ENCODE results near the gene SESN1.

SESN1 gene

DNA sequence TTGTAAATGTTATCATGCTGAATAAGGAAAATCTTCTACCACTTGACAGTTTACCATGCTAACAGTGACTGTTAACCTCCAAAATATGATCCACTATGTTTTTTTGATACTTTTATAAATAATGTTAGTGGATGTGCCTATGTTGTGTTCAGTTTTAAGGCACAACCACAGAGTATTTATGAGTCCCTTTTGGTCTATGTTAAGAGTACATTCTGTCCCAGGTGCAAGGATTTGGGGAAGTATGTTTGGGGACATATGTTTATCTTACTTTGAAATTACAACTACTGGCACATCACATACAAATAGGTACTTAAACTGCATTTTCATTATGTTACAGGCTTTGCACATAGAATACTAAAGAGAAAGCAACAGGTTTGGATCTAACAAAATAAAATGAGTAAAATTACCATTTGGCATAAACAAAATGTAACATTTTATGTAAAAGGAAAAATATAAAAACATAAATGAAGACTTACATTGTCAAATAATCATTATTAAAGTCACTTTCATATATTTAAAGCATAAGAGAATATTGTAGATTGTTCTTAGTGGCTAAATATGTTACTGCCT is 71.2 kb downstream of the SESN1 start:
- no peak for TF ChIP-seq TAF1 (IDR thresholded peaks at IDR 0.05; ENCODE audit: low read depth, low read length)
- no peak for TF ChIP-seq POLR2A (IDR thresholded peaks at IDR 0.05; ENCODE audit: low read depth, low read length)
- no peak for TF ChIP-seq SPI1 (IDR thresholded peaks at IDR 0.05; ENCODE audit: low read depth, low read length)
- no peak for TF ChIP-seq PAX5 (IDR thresholded peaks at IDR 0.05; ENCODE audit: insufficient read depth, low read length, severe bottlenecking)
- no peak for TF ChIP-seq POU2F2 (IDR thresholded peaks at IDR 0.05; ENCODE audit: low read depth, low read length)
- TF ChIP-seq POLR2AphosphoS5 (IDR thresholded peaks at IDR 0.05; ENCODE audit: low read depth, low read length) = no peak
- no peak for FAIRE-seq

GRCh38 chr6:109021870-109022269 is 72.8 kb downstream of the SESN1 start:
- DNase-seq (ENCODE audit: insufficient read length, low spot score) = no peak
- TF ChIP-seq POU2F2 (IDR thresholded peaks at IDR 0.05; ENCODE audit: low read depth, low read length) (no peak), PAX5 (IDR thresholded peaks at IDR 0.05; ENCODE audit: insufficient read depth, low read length, severe bottlenecking) (no peak), POLR2A (IDR thresholded peaks at IDR 0.05; ENCODE audit: low read depth, low read length) (no peak), POLR2AphosphoS5 (IDR thresholded peaks at IDR 0.05; ENCODE audit: low read depth, low read length) (no peak), TAF1 (IDR thresholded peaks at IDR 0.05; ENCODE audit: low read depth, low read length) (no peak), SPI1 (IDR thresholded peaks at IDR 0.05; ENCODE audit: low read depth, low read length) (no peak)
- FAIRE-seq = no peak

More for the DNA sequence above, 71.2 kb downstream of the SESN1 start:
- DNase-seq (ENCODE audit: insufficient read length, low spot score) = no peak

- no peak for DNase-seq (ENCODE audit: insufficient read length, low spot score)
- TF ChIP-seq PAX5 (IDR thresholded peaks at IDR 0.05; ENCODE audit: insufficient read depth, low read length, severe bottlenecking) = no peak
- TF ChIP-seq SPI1 (IDR thresholded peaks at IDR 0.05; ENCODE audit: low read depth, low read length) = no peak
- no peak for TF ChIP-seq POLR2AphosphoS5 (IDR thresholded peaks at IDR 0.05; ENCODE audit: low read depth, low read length)
- no peak for FAIRE-seq
Observed at GRCh38 chr6:109019911-109020310, 74.7 kb downstream of the SESN1 start.

- no peak for FAIRE-seq
- TF ChIP-seq POLR2A (IDR thresholded peaks at IDR 0.05; ENCODE audit: low read depth, low read length) (no peak), POU2F2 (IDR thresholded peaks at IDR 0.05; ENCODE audit: low read depth, low read length) (no peak), PAX5 (IDR thresholded peaks at IDR 0.05; ENCODE audit: insufficient read depth, low read length, severe bottlenecking) (no peak), TAF1 (IDR thresholded peaks at IDR 0.05; ENCODE audit: low read depth, low read length) (no peak), POLR2AphosphoS5 (IDR thresholded peaks at IDR 0.05; ENCODE audit: low read depth, low read length) (no peak), SPI1 (IDR thresholded peaks at IDR 0.05; ENCODE audit: low read depth, low read length) (no peak)
- DNase-seq (ENCODE audit: insufficient read length, low spot score) = no peak
Observed at GRCh38 chr6:109015176-109015575, 79.5 kb downstream of the SESN1 start.

GRCh38 chr6:109014606-109015005 is 80.0 kb downstream of the SESN1 start:
- TF ChIP-seq PAX5 (IDR thresholded peaks at IDR 0.05; ENCODE audit: insufficient read depth, low read length, severe bottlenecking) (no peak), POU2F2 (IDR thresholded peaks at IDR 0.05; ENCODE audit: low read depth, low read length) (no peak), POLR2AphosphoS5 (IDR thresholded peaks at IDR 0.05; ENCODE audit: low read depth, low read length) (no peak), TAF1 (IDR thresholded peaks at IDR 0.05; ENCODE audit: low read depth, low read length) (no peak), SPI1 (IDR thresholded peaks at IDR 0.05; ENCODE audit: low read depth, low read length) (no peak), POLR2A (IDR thresholded peaks at IDR 0.05; ENCODE audit: low read depth, low read length) (no peak)
- FAIRE-seq (no peak), DNase-seq (ENCODE audit: insufficient read length, low spot score) (no peak)

GRCh38 chr6:109013656-109014305 is 80.9 kb downstream of the SESN1 start:
- TF ChIP-seq PAX5 (IDR thresholded peaks at IDR 0.05; ENCODE audit: insufficient read depth, low read length, severe bottlenecking) (no peak), SPI1 (IDR thresholded peaks at IDR 0.05; ENCODE audit: low read depth, low read length) (no peak), POU2F2 (IDR thresholded peaks at IDR 0.05; ENCODE audit: low read depth, low read length) (no peak), POLR2A (IDR thresholded peaks at IDR 0.05; ENCODE audit: low read depth, low read length) (no peak)
- FAIRE-seq = no peak
- DNase-seq (ENCODE audit: insufficient read length, low spot score) = no peak

GRCh38 chr6:109010705-109011102 is 83.9 kb downstream of the SESN1 start:
- FAIRE-seq = peak; percentile 59
- TF ChIP-seq PAX5 (IDR thresholded peaks at IDR 0.05; ENCODE audit: insufficient read depth, low read length, severe bottlenecking) = no peak
- DNase-seq (ENCODE audit: insufficient read length, low spot score) = no peak

- TF ChIP-seq POLR2A (IDR thresholded peaks at IDR 0.05; ENCODE audit: low read depth, low read length) (no peak), PAX5 (IDR thresholded peaks at IDR 0.05; ENCODE audit: insufficient read depth, low read length, severe bottlenecking) (no peak), POLR2AphosphoS5 (IDR thresholded peaks at IDR 0.05; ENCODE audit: low read depth, low read length) (no peak), SPI1 (IDR thresholded peaks at IDR 0.05; ENCODE audit: low read depth, low read length) (no peak), POU2F2 (IDR thresholded peaks at IDR 0.05; ENCODE audit: low read depth, low read length) (no peak), TAF1 (IDR thresholded peaks at IDR 0.05; ENCODE audit: low read depth, low read length) (no peak)
- FAIRE-seq (no peak), DNase-seq (ENCODE audit: insufficient read length, low spot score) (no peak)
Observed at GRCh38 chr6:109009962-109010704, 84.5 kb downstream of the SESN1 start.

GRCh38 chr6:109009236-109009961 is 85.2 kb downstream of the SESN1 start:
- DNase-seq (ENCODE audit: insufficient read length, low spot score) = peak; percentile 44
- TF ChIP-seq POU2F2 (IDR thresholded peaks at IDR 0.05; ENCODE audit: low read depth, low read length) (no peak), POLR2AphosphoS5 (IDR thresholded peaks at IDR 0.05; ENCODE audit: low read depth, low read length) (no peak), TAF1 (IDR thresholded peaks at IDR 0.05; ENCODE audit: low read depth, low read length) (no peak), SPI1 (IDR thresholded peaks at IDR 0.05; ENCODE audit: low read depth, low read length) (no peak), POLR2A (IDR thresholded peaks at IDR 0.05; ENCODE audit: low read depth, low read length) (no peak), PAX5 (IDR thresholded peaks at IDR 0.05; ENCODE audit: insufficient read depth, low read length, severe bottlenecking) (no peak)
- FAIRE-seq = peak; percentile 95

Measured in GM12891 (cell line).